ENCODE results near the gene USE1.
A peak's percentile ranks its signal among the peaks of the same experiment; 100 is the strongest.

The USE1 gene

DNA sequence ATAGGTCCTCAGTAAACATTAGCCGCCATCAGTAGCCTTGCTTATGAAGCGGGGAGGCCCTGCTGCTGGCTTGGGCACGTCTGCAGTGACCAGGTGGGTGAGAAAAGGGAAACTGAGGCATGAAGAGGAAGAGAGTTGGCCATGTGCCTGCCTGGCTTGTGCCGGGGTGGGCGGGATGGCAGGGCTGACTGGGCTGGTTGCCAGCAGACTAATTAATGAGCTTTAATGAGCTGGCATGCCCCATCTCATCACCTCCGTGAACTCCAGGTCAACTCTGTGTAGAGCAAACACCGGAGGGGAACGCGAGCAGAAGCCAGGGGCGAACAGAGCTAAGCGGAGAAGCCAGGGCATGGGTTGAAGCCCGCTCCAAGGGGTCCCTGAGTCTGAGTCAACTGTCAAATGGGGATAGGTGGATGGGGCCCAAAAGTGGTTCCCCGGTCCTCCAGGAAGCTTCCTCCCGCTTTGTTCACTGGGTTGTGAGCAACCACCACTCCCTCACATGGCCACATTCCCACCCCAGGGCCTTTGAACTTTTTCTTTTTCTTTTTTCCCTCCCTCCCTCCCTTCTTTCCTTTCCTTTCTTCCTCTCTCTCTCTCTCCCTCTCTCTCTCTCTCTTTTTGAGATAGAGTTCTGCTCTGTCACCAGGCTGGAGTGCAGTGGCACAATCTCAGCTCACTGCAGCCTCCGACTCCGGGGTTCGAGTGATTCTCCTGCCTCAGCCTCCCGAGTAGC is 21.8 kb downstream of the USE1 start:
- DNase-seq (ENCODE audit: low read depth): no peak
- no peak overlapping the region for H3K4me3 ChIP-seq (ENCODE audit: low read length)
- TF ChIP-seq, protein P1, sequence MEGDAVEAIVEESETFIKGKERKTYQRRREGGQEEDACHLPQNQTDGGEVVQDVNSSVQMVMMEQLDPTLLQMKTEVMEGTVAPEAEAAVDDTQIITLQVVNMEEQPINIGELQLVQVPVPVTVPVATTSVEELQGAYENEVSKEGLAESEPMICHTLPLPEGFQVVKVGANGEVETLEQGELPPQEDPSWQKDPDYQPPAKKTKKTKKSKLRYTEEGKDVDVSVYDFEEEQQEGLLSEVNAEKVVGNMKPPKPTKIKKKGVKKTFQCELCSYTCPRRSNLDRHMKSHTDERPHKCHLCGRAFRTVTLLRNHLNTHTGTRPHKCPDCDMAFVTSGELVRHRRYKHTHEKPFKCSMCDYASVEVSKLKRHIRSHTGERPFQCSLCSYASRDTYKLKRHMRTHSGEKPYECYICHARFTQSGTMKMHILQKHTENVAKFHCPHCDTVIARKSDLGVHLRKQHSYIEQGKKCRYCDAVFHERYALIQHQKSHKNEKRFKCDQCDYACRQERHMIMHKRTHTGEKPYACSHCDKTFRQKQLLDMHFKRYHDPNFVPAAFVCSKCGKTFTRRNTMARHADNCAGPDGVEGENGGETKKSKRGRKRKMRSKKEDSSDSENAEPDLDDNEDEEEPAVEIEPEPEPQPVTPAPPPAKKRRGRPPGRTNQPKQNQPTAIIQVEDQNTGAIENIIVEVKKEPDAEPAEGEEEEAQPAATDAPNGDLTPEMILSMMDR (conservative IDR thresholded peaks at IDR 0.05; ENCODE audit: low read length): no peak

DNA sequence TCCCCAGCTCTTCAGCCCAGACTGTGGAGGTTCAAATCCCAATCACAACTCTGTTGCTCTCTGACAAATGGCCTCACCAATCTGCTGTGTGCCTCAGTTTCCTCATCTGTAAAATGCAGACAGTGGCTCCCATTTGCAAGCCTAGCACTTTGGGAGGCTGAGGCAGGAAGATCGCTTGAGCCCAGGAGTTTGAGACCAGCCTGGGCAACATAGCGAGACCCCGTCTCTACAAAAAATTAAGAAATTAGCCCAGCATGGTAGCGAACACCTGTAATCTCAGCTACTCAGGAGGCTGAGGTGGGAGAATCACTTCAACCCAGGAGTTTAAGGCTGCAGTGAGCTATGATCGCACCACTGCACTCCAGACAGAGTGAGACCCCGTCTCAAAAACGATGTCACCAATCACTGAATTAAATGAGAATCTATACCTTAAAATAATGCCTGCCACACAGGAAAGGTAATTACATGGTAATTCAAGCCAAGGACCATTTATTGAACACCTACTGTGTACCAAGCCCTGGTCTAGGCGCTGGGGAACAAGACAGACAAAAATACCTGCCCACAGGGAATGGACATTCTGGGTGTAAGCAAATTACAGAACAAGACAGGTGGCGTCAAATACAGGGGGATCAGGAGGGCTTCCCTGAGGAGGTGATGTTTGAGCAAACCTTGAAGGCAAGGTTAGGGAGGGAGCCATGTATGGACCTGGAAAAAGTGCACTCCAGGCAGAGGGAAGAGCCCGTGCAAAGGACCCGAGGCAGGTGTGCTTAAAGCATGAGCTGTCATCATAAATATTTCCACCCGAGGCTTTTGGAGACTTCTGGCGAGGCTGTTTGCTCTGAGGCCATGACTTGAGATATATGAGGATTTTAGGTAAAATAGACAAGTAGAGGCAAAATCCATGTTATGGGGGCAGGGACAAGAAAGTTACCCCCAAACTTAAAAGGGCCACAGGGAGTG is 22.9 kb downstream of the USE1 start:
- no peak for DNase-seq (ENCODE audit: low read depth)
- no peak overlapping the region for H3K4me3 ChIP-seq (ENCODE audit: low read length)
- TF ChIP-seq, protein P1 (conservative IDR thresholded peaks at IDR 0.05; ENCODE audit: low read length): no peak

DNA sequence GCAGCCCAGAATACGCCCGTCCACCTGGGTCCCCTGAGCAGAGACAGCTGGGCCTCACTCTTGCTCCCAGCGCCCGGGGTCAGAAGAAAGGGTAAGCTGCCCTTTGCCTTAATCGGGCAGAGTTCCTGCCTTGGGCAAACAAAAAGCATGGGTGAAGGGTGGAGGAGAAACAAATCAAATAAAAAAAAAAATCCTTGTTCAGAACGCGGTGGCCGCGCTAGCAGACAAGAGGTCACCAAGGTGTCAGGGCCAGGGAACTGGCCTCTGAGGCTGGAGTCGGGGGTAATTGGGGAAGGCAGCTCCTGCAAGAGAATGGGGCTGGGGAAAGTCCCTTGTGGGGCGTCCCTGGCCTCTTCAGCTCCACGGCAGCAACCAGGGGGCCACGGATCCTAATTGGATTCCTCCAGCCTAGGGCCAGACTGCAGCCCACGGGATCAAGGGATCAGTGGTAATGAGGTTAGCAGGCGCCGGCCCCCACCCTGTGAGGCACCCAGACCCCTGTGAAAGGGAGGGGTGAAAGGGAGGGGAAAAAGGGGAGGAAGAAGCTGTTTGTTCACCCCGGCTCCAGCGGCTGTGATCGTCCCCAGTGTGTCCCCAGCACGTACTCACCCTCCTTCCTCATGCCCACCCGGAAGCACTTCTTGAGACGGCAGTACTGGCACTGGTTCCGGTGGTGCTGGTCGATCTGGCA is 25.1 kb downstream of the USE1 start:
- no peak overlapping the region for H3K4me3 ChIP-seq (ENCODE audit: low read length)
- no peak for DNase-seq (ENCODE audit: low read depth)
- TF ChIP-seq, protein P1 (conservative IDR thresholded peaks at IDR 0.05; ENCODE audit: low read length): no peak

DNA sequence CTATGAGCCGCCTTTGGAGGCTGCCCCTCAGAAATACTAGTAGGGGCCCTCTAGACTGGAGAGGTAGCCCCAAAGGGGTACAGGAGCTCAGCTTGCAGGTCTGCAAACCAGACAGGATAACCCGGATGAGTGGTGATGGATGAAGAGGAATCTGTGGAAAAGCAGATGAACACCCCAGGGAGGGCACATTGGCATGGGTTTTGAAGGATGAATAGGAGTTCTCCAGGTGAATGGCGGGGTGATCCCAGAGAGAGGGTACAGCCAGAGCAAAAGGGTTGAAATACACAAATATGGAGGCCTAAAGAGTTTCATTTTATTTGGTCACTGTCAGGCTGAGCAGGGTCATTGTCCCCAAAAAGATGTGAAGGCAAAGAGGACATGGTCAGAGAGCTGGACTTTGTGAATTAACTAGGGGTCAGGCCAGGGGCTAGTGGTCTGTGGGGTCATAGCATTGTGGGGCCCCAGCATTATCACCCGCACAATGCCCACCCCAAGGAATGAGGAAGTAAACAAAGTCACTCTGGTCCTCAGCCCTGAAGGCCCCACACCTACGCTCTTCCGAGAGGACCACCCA is 25.8 kb downstream of the USE1 start:
- DNase-seq (ENCODE audit: low read depth): no peak

DNA sequence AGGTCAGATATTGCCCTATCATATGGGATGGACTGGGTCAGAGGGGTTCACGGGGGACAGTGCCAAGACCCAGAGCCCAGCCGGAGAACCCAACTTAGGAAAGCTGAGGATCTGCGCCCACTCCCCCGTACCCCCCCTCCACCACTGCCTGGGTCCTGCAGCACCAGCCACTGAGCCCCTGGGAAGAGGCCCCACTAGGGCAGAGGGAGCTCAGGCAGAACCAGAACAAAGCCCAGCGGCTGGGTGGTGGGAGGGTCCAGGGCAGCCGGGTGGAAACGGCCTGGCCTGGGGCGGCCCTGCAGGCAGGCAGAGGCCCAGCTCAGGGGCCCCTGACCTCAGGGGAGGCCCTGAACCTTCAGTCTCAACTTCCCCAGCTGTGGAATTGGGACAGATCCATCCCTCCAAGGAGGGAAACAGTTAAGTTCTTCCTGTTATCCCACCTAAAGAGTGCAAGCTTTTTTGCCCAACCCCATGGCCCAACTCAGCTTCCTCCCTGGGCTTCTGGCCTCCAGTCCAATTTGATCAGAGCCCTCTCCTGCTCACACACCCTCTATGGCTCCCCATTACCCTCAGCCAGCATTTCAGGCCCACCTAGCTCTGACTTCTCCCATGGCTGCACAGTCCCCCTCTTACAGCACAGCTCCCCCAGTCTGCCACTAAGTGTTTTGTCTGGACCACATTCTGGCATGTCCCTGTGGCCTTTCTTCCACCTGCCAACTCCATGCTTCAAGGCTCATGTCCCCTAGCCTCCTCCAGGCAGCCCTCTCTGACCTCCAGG is 27.5 kb downstream of the USE1 start:
- peak overlapping the region; percentile 89 for H3K4me3 ChIP-seq (ENCODE audit: low read length)
- no peak for DNase-seq (ENCODE audit: low read depth)
- TF ChIP-seq, protein P1 (conservative IDR thresholded peaks at IDR 0.05; ENCODE audit: low read length): no peak

More for the DNA sequence above, 25.8 kb downstream of the USE1 start:
- TF ChIP-seq, protein P1 (conservative IDR thresholded peaks at IDR 0.05; ENCODE audit: low read length): no peak
- H3K4me3 ChIP-seq (ENCODE audit: low read length): no peak overlapping the region

DNA sequence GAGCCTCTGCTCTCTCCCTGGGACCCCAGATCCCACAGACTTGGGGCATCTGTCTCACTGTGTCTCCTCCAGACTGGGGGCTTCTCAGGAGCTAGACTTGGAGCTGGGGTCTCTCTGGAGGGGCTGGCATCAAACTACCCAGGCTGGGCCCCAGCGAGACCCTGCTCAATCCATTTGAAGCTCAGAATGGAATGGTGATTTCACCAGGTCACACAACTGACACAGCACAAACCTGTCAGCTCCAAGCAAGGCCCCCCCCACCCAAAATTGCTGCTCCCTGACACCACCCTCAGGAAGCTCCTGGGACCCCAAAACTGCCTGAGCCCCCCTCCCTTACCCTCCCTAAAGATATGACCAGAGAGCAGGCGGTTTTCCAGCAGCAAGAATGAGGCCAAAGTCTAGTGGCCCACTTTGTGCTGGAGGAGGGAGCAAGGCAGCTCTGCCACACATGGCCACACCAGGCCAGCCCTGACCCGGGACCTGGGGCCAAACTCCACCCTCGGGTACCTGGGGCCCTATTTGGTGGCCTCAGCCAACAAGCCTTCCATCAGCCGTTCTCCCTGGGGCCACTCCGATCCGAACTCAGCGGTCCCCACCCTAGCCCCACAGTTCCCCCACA is 28.2 kb downstream of the USE1 start:
- TF ChIP-seq, protein P1 (conservative IDR thresholded peaks at IDR 0.05; ENCODE audit: low read length): no peak
- peak overlapping the region; percentile 89 for H3K4me3 ChIP-seq (ENCODE audit: low read length)
- DNase-seq (ENCODE audit: low read depth): no peak

All from AG10803 (cell line).